Lung microvascular endothelial cell (primary cell): Measurements from ENCODE around the gene LRRC26. TPM values are rescaled to one million over a fixed set of nuclear protein-coding genes. Genes with fewer than 3 reads are reported as not detected.

ENCODE experiments used
- total RNA-seq: library from RNA; depleted of rRNA; stranded (reverse); fragments of >200 nt; gene quantifications from 2 replicates; pipeline ENCODE4 v1.2.1, GENCODE V29; 2014

LRRC26 gene
- total RNA-seq, 1 donor from 2014 or later = not detected

Other genes starting within 250 kb of the LRRC26 start
- 115 and 192 TPM in 2 replicates for gene FBXW5, start 225.3 kb downstream of the LRRC26 start, total RNA-seq
- gene C8G, start 224.8 kb downstream of the LRRC26 start, total RNA-seq = 0.60 and 0.65 TPM in 2 replicates
- gene LCN12, start 217.8 kb downstream of the LRRC26 start, total RNA-seq = not detected in 2 replicates
- 0.22 and 0.79 TPM in 2 replicates for gene PTGDS, start 192.5 kb downstream of the LRRC26 start, total RNA-seq
- gene LCNL1, start 187.1 kb downstream of the LRRC26 start, total RNA-seq = not detected in 2 replicates
- 8.9 and 9.7 TPM in 2 replicates for gene PAXX, start 177.6 kb downstream of the LRRC26 start, total RNA-seq
- gene CLIC3, start 173.5 kb downstream of the LRRC26 start, total RNA-seq = 0.22 TPM in 1 of 2 replicates, not detected in the other
- gene ABCA2, start 141.8 kb downstream of the LRRC26 start, total RNA-seq = 4.0 and 5.0 TPM in 2 replicates
- gene FUT7, start 138.0 kb downstream of the LRRC26 start, total RNA-seq = not detected in 2 replicates
- gene NPDC1, start 123.9 kb downstream of the LRRC26 start, total RNA-seq = 6.2 and 10.5 TPM in 2 replicates
- not detected in 2 replicates for gene ENTPD2, start 116.0 kb downstream of the LRRC26 start, total RNA-seq
- gene SAPCD2, start 99.5 kb downstream of the LRRC26 start, total RNA-seq = 1.4 and 5.9 TPM in 2 replicates
- 13.1 and 16.9 TPM in 2 replicates for gene UAP1L1, start 92.5 kb downstream of the LRRC26 start, total RNA-seq
- gene MAN1B1, start 83.1 kb downstream of the LRRC26 start, total RNA-seq = 38.3 and 43.4 TPM in 2 replicates
- gene DPP7, start 55.3 kb downstream of the LRRC26 start, total RNA-seq = 63.2 and 117 TPM in 2 replicates
- under 0.01 and 0.22 TPM in 2 replicates for gene GRIN1, start 30.9 kb downstream of the LRRC26 start, total RNA-seq
- gene TMEM210, start 2.0 kb upstream of the LRRC26 start, total RNA-seq = not detected in 2 replicates
- 13.7 and 16.9 TPM in 2 replicates for gene ANAPC2, start 18.5 kb upstream of the LRRC26 start, total RNA-seq
- 85.4 and 97.4 TPM in 2 replicates for gene SSNA1, start 18.6 kb upstream of the LRRC26 start, total RNA-seq
- 2.6 TPM in 2 replicates for gene TPRN, start 30.7 kb upstream of the LRRC26 start, total RNA-seq
- 19.6 and 26.0 TPM in 2 replicates for gene TMEM203, start 35.6 kb upstream of the LRRC26 start, total RNA-seq
- gene NDOR1, start 35.6 kb upstream of the LRRC26 start, total RNA-seq = 2.2 and 2.4 TPM in 2 replicates
- 0.22 TPM in 1 of 2 replicates, not detected in the other for gene RNF208, start 52.2 kb upstream of the LRRC26 start, total RNA-seq
- under 0.01 and 0.20 TPM in 2 replicates for gene CYSRT1, start 55.1 kb upstream of the LRRC26 start, total RNA-seq
- gene RNF224, start 57.5 kb upstream of the LRRC26 start, total RNA-seq = under 0.01 TPM in 1 of 2 replicates, not detected in the other
- not detected in 2 replicates for gene SLC34A3, start 60.9 kb upstream of the LRRC26 start, total RNA-seq
- gene TUBB4B, start 71.2 kb upstream of the LRRC26 start, total RNA-seq = 103 and 110 TPM in 2 replicates
- gene STPG3, start 81.2 kb upstream of the LRRC26 start, total RNA-seq = not detected in 2 replicates
- 42.9 and 43.7 TPM in 2 replicates for gene NELFB, start 85.3 kb upstream of the LRRC26 start, total RNA-seq
- gene TOR4A, start 107.7 kb upstream of the LRRC26 start, total RNA-seq = 21.4 and 21.8 TPM in 2 replicates
- 18.7 and 28.3 TPM in 2 replicates for gene NRARP, start 132.2 kb upstream of the LRRC26 start, total RNA-seq